ENCODE measurements around the gene NUDT13.

Gene NUDT13

DNA sequence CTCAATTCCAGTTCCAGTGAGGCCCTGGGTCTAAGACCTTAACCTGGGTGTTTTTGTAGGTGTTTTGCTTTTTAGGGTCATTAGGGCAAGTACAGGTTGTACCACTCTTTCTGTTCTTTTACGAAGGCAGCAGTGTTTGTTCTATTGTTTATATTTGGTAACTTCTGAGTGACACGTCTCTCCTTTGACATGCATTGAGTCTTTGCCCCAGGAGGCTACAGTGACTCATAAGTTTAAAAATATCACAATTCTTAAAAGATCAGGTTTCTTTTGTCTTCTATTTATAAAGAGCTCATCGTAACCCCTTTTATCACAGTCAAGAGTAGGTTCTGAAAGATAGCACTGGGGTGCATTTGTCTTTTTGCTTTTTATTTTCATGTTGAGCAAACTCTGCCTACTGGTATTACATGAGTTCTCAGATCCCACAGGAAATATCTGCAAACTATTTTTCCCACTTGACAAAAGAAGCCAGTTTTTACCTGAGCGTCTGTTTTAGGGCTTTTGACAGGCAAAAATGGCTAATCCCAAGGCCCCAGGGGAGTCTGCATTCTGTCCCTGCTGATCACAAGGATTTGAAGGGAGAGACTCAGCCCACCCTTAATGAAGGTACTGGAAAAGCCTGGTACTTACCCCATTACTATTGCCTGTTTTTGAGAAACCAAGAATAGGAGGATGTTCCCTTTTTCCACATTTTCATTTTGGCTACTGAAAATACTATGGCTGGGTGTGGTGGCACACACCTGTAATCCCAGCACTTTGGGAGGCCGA lies 7.9 kb downstream of the NUDT13 start:
- Histone ChIP-seq H3K79me2 (ENCODE audit: low read length) (no peaks in the 10 kb centered on the region), H3K9ac (ENCODE audit: low read length) (no peak overlapping the region), H2AFZ (ENCODE audit: low read depth, low read length) (no peak overlapping the region), H3K4me3 (ENCODE audit: low read length) (no peak overlapping the region), H3K4me1 (ENCODE audit: low read length) (peaks cover 11% of the 10 kb centered on the region), H3K4me2 (ENCODE audit: low read length) (no peak overlapping the region), H3K27me3 (ENCODE audit: low read depth, low read length) (no peaks in the 10 kb centered on the region), H3K9me3 (ENCODE audit: insufficient read depth, low read length) (no peaks in the 10 kb centered on the region), H4K20me1 (ENCODE audit: insufficient read depth, low read length) (no peaks in the 10 kb centered on the region), H3K27ac (ENCODE audit: low read length) (no peak overlapping the region), H3K36me3 (replicated peaks; ENCODE audit: low read depth, low read length) (no peaks in the 10 kb centered on the region)
- TF ChIP-seq, protein P1, sequence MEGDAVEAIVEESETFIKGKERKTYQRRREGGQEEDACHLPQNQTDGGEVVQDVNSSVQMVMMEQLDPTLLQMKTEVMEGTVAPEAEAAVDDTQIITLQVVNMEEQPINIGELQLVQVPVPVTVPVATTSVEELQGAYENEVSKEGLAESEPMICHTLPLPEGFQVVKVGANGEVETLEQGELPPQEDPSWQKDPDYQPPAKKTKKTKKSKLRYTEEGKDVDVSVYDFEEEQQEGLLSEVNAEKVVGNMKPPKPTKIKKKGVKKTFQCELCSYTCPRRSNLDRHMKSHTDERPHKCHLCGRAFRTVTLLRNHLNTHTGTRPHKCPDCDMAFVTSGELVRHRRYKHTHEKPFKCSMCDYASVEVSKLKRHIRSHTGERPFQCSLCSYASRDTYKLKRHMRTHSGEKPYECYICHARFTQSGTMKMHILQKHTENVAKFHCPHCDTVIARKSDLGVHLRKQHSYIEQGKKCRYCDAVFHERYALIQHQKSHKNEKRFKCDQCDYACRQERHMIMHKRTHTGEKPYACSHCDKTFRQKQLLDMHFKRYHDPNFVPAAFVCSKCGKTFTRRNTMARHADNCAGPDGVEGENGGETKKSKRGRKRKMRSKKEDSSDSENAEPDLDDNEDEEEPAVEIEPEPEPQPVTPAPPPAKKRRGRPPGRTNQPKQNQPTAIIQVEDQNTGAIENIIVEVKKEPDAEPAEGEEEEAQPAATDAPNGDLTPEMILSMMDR (IDR thresholded peaks at IDR 0.05; ENCODE audit: low read depth, low read length) = no peak
- TF ChIP-seq EZH2phosphoT487 (IDR thresholded peaks at IDR 0.05; ENCODE audit: low read depth) = no peak

- H3K9me3 ChIP-seq (ENCODE audit: insufficient read depth, low read length) = no peaks in the 10 kb centered on the region
- no peaks in the 10 kb centered on the region for H3K36me3 ChIP-seq (replicated peaks; ENCODE audit: low read depth, low read length)
- no peak overlapping the region for H3K4me3 ChIP-seq (ENCODE audit: low read length)
- H3K4me2 ChIP-seq (ENCODE audit: low read length) = no peak overlapping the region
- no peak for TF ChIP-seq EZH2phosphoT487 (IDR thresholded peaks at IDR 0.05; ENCODE audit: low read depth)
- TF ChIP-seq, protein P1 (IDR thresholded peaks at IDR 0.05; ENCODE audit: low read depth, low read length) = no peak
- H3K4me1 ChIP-seq (ENCODE audit: low read length) = peaks cover 11% of the 10 kb centered on the region
- no peak overlapping the region for H3K27ac ChIP-seq (ENCODE audit: low read length)
- H3K27me3 ChIP-seq (ENCODE audit: low read depth, low read length) = no peaks in the 10 kb centered on the region
- no peak overlapping the region for H2AFZ ChIP-seq (ENCODE audit: low read depth, low read length)
- H4K20me1 ChIP-seq (ENCODE audit: insufficient read depth, low read length) = no peaks in the 10 kb centered on the region
- no peak overlapping the region for H3K9ac ChIP-seq (ENCODE audit: low read length)
- H3K79me2 ChIP-seq (ENCODE audit: low read length) = no peaks in the 10 kb centered on the region
These were observed 9.2 kb downstream of the NUDT13 start for GRCh38 chr10:73119457-73119856.

- Histone ChIP-seq H3K4me3 (ENCODE audit: low read length) (no peak overlapping the region), H3K9ac (ENCODE audit: low read length) (no peak overlapping the region), H3K9me3 (ENCODE audit: insufficient read depth, low read length) (no peaks in the 10 kb centered on the region), H3K27me3 (ENCODE audit: low read depth, low read length) (no peaks in the 10 kb centered on the region), H3K4me1 (ENCODE audit: low read length) (peaks cover 11% of the 10 kb centered on the region), H3K79me2 (ENCODE audit: low read length) (no peaks in the 10 kb centered on the region), H2AFZ (ENCODE audit: low read depth, low read length) (no peak overlapping the region), H4K20me1 (ENCODE audit: insufficient read depth, low read length) (no peaks in the 10 kb centered on the region), H3K4me2 (ENCODE audit: low read length) (no peak overlapping the region), H3K36me3 (replicated peaks; ENCODE audit: low read depth, low read length) (no peaks in the 10 kb centered on the region), H3K27ac (ENCODE audit: low read length) (no peak overlapping the region)
- TF ChIP-seq, protein P1 (IDR thresholded peaks at IDR 0.05; ENCODE audit: low read depth, low read length) = no peak
These were observed 9.7 kb downstream of the NUDT13 start for GRCh38 chr10:73119952-73120351.

DNA sequence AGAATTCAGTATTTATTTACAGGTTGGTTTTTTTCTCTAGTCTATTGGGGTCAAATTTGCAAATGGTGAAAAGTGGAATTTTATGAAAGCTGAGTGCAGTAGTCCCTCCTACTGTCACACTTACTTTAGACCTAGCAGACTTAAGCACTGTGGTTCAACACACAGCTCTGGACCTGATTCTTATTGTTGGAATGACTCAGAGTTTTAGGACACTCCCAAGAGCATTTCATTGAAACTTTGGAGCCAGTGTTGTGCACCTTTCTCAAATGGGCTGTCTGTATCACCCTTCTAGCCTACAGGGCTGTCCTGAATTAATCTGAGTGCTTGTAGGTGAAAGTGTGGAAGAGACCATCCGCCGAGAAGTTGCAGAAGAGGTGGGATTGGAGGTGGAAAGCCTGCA lies 16.1 kb downstream of the NUDT13 start:
- Histone ChIP-seq H3K9me3 (ENCODE audit: insufficient read depth, low read length) (no peaks in the 10 kb centered on the region), H3K9ac (ENCODE audit: low read length) (no peak overlapping the region), H4K20me1 (ENCODE audit: insufficient read depth, low read length) (no peaks in the 10 kb centered on the region), H3K27me3 (ENCODE audit: low read depth, low read length) (no peaks in the 10 kb centered on the region), H3K27ac (ENCODE audit: low read length) (no peak overlapping the region), H3K79me2 (ENCODE audit: low read length) (no peaks in the 10 kb centered on the region), H3K4me3 (ENCODE audit: low read length) (no peak overlapping the region), H3K36me3 (replicated peaks; ENCODE audit: low read depth, low read length) (no peaks in the 10 kb centered on the region), H3K4me2 (ENCODE audit: low read length) (no peak overlapping the region), H3K4me1 (ENCODE audit: low read length) (peaks cover 9% of the 10 kb centered on the region), H2AFZ (ENCODE audit: low read depth, low read length) (no peak overlapping the region)
- TF ChIP-seq, protein P1 (IDR thresholded peaks at IDR 0.05; ENCODE audit: low read depth, low read length) = no peak
- TF ChIP-seq EZH2phosphoT487 (IDR thresholded peaks at IDR 0.05; ENCODE audit: low read depth) = no peak

Data from OCI-LY3 (cell line).